ENCODE data around the gene KLF13.

KLF13 gene

GRCh38 chr15:31333820-31334219, 7.2 kb downstream of the KLF13 start:
- DNase-seq: no peak

- DNase-seq: no peak
Measured at GRCh38 chr15:31335989-31336592, 9.5 kb downstream of the KLF13 start.

GRCh38 chr15:31336593-31337295, 10.1 kb downstream of the KLF13 start:
- no peak for DNase-seq

GRCh38 chr15:31337352-31338031, 10.9 kb downstream of the KLF13 start:
- no peak for DNase-seq

GRCh38 chr15:31338318-31338878, 11.8 kb downstream of the KLF13 start:
- DNase-seq: peak; percentile 60

- DNase-seq: peak; percentile 79
Measured at GRCh38 chr15:31338879-31339557, 12.4 kb downstream of the KLF13 start.

- DNase-seq: no peak
Measured at GRCh38 chr15:31339558-31339895, 12.9 kb downstream of the KLF13 start.

GRCh38 chr15:31340047-31340446, 13.4 kb downstream of the KLF13 start:
- no peak for DNase-seq

- DNase-seq: no peak
Measured at GRCh38 chr15:31340592-31340991, 14.0 kb downstream of the KLF13 start.

GRCh38 chr15:31341071-31341470, 14.4 kb downstream of the KLF13 start:
- no peak for DNase-seq

- no peak for DNase-seq
Measured at GRCh38 chr15:31341496-31342195, 15.0 kb downstream of the KLF13 start.

- DNase-seq: no peak
Measured at GRCh38 chr15:31342381-31342780, 15.7 kb downstream of the KLF13 start.

GRCh38 chr15:31342781-31343626, 16.4 kb downstream of the KLF13 start:
- DNase-seq: no peak

- DNase-seq: no peak
Measured at GRCh38 chr15:31343831-31344230, 17.2 kb downstream of the KLF13 start.

- DNase-seq: no peak
Measured at GRCh38 chr15:31344266-31344665, 17.6 kb downstream of the KLF13 start.

- DNase-seq: no peak
Measured at GRCh38 chr15:31344823-31345605, 18.4 kb downstream of the KLF13 start.

- DNase-seq: no peak
Measured at GRCh38 chr15:31345606-31346366, 19.2 kb downstream of the KLF13 start.

- DNase-seq: no peak
Measured at GRCh38 chr15:31346367-31347066, 19.9 kb downstream of the KLF13 start.

Measured in right hindlimb (tissue), 1 donor.